ENCODE results near the gene DCAF15. TPM values are rescaled to one million over a fixed set of nuclear protein-coding genes. Genes with fewer than 3 reads are reported as not detected.

The DCAF15 gene, protein sequence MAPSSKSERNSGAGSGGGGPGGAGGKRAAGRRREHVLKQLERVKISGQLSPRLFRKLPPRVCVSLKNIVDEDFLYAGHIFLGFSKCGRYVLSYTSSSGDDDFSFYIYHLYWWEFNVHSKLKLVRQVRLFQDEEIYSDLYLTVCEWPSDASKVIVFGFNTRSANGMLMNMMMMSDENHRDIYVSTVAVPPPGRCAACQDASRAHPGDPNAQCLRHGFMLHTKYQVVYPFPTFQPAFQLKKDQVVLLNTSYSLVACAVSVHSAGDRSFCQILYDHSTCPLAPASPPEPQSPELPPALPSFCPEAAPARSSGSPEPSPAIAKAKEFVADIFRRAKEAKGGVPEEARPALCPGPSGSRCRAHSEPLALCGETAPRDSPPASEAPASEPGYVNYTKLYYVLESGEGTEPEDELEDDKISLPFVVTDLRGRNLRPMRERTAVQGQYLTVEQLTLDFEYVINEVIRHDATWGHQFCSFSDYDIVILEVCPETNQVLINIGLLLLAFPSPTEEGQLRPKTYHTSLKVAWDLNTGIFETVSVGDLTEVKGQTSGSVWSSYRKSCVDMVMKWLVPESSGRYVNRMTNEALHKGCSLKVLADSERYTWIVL
- polyA plus RNA-seq, result 10 to 100 TPM; 31.6 to 50.5 TPM

DNA sequence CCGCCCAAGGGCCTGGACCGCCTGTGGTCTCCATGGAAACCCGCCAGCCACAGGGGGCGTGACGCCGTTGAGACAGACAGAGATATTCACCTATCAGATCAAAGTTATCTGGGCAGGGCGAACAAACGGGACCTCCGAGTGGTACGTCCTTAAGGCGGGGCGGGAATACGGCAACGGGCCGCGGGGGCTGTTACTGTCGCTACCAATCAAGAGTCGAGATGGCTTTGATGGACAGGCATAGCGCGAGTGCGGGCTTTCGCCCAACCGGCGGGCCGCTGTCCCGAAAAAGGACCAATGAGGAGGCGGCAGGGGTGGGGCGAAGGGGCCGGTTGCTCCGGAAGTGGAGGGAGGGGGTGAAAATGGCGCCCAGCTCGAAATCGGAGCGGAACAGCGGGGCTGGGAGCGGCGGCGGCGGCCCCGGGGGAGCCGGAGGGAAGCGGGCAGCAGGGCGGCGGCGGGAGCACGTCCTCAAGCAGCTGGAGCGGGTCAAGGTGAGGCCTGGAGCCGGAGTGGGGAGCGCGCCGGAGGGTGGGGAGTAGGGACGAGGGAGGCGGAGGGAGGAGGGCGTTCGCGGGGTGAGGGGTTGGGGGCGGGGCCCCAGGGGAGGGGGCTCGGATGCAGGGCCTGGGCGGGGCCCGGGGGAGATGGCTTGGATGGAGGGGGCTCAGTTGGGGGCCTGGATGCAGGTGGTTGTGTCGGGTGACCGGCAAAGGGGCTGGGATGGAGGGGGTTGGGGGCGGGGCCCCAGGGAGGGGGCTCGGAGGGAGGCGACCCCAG, at the start of gene DCAF15:
Gene DCAF15 (plus strand): TSS at position 356 of the 777 bp plus-strand sequence. CDS start 4 bp downstream, at position 360.
- Histone ChIP-seq H3K4me1 (ENCODE audit: control insufficient read depth in 2 of 2, insufficient read depth in 2 of 2, low read length in 1 of 2) (peaks cover 4 to 14% of the 10 kb centered on the region in 2 donors), H3K36me3 (ENCODE audit: control insufficient read depth in 2 of 2, insufficient read depth in 2 of 2, low read length in 1 of 2) (peaks cover 0 to 16% of the 10 kb centered on the region in 2 donors), H3K9me3 (ENCODE audit: control insufficient read depth in 2 of 2, insufficient read depth in 1 of 2, low read depth in 1 of 2, low read length in 1 of 2) (no peaks in the 10 kb centered on the region), H3K4me3 (ENCODE audit: low read depth in 1 of 2, low read length in 2 of 2) (peak within 1 kb of the TSS; percentile 69 to 98), H3K27ac (ENCODE audit: low read depth in 2 of 2, low read length in 1 of 2) (peak within 1 kb of the TSS; percentile 82 to 92), H3K27me3 (ENCODE audit: control insufficient read depth in 1 of 2, insufficient read depth in 2 of 2, low read length in 2 of 2) (no peaks in the 10 kb centered on the region)
- 0 to 1% methylated on average over 52 to 63 of the region's 65 CpGs for WGBS, 2 donors

DNA sequence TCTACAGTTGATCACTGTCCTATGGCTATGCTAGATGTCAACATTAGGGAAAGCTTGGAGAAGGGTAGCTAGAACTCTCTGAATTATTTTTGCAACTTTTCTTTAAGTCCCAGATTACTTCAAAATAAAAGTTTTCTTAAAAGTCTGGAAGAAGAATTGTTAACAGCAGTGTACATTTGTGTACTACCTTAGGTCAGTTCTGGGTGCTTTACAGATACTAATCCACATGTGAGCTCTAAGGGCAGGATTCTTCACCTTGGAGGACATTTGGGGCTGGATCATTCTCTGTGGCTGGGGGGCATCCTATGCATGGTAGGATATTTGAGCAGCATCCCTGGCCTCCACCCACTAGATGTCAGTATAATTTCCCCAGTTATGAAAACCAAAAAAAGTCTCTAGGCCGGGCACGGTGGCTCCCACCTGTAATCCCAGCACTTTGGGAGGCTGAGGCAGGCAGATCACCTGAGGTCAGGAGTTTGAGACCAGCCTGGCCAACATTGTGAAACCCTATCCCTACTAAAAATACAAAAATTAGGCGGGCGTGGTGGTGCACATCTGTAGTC, 49.2 kb upstream of the DCAF15 start:
- peaks cover 0 to 5% of the 10 kb centered on the region in 2 donors for H3K4me1 ChIP-seq (ENCODE audit: control insufficient read depth in 2 of 2, insufficient read depth in 2 of 2, low read length in 1 of 2)
- H3K4me3 ChIP-seq (ENCODE audit: low read depth in 1 of 2, low read length in 2 of 2), result no peak overlapping the region
- no peaks in the 10 kb centered on the region for H3K27me3 ChIP-seq (ENCODE audit: control insufficient read depth in 1 of 2, insufficient read depth in 2 of 2, low read length in 2 of 2)
- no peaks in the 10 kb centered on the region for H3K9me3 ChIP-seq (ENCODE audit: control insufficient read depth in 2 of 2, insufficient read depth in 1 of 2, low read depth in 1 of 2, low read length in 1 of 2)
- 75 to 78% methylated on average over 4 of the region's 4 CpGs for WGBS, 2 donors
- no peak overlapping the region for H3K27ac ChIP-seq (ENCODE audit: low read depth in 2 of 2, low read length in 1 of 2)
- no peaks in the 10 kb centered on the region for H3K36me3 ChIP-seq (ENCODE audit: control insufficient read depth in 2 of 2, insufficient read depth in 2 of 2, low read length in 1 of 2)

DNA sequence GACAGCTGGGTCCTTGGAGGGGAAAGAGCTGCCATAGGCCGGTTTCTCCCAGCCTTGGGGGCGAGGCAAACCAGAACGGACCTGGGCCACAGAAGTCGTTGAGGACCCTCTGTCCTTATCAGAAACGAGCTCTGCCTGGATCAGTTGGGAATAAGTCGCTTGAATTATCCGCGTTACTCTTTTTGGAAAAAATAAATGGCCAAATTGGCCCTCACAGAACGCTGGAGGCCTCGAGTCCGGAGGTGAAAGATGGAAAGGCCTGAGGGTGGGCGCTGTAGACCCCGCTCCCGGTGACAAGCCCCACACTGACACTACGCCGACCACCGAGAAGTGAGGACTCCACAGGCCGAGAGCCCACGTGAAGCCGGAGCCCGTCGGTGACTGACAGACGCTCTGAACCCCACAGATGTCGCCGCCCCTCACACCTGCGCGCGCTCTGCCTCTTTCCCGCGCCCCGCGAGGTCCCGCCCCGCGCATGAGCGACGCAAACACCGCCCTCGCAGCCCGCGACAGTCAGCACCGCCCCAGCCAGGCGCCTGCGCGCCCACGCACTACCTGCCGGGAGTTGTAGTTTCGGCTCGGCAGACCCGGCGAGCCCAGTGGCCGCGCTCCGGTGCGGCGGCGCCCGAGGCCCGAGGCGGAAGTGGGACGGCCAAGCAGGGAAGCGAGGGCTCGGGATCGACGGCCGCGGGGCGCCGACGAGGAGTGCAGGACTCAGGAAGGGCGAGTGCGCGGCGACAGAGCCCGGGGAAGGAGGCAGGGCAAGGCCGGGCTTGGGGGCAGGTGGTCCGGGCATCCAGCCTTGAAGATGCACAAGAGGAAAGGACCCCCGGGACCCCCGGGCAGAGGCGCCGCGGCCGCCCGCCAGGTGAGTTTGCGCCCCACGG, 46.4 kb upstream of the DCAF15 start, which contains the start of the genes BRME1 and CC2D1A:
Gene BRME1 (minus strand): TSS at position 484 of the 887 bp plus-strand sequence. CDS start 1,225 bp downstream, outside the sequence.
Gene CC2D1A (plus strand): TSS at position 568 of the 887 bp plus-strand sequence. CDS start 241 bp downstream, at position 809.
- Histone ChIP-seq H3K27me3 (ENCODE audit: control insufficient read depth in 1 of 2, insufficient read depth in 2 of 2, low read length in 2 of 2) (no peaks in the 10 kb centered on the region), H3K4me3 (ENCODE audit: low read depth in 1 of 2, low read length in 2 of 2) (peak within 1 kb of the TSS; percentile 65 to 81), H3K36me3 (ENCODE audit: control insufficient read depth in 2 of 2, insufficient read depth in 2 of 2, low read length in 1 of 2) (peaks cover 0 to 4% of the 10 kb centered on the region in 2 donors), H3K27ac (ENCODE audit: low read depth in 2 of 2, low read length in 1 of 2) (peak within 1 kb of the TSS; percentile 83 to 86), H3K9me3 (ENCODE audit: control insufficient read depth in 2 of 2, insufficient read depth in 1 of 2, low read depth in 1 of 2, low read length in 1 of 2) (no peaks in the 10 kb centered on the region), H3K4me1 (ENCODE audit: control insufficient read depth in 2 of 2, insufficient read depth in 2 of 2, low read length in 1 of 2) (peaks cover 0 to 5% of the 10 kb centered on the region in 2 donors)
- WGBS, 2 donors, result 8 to 9% methylated on average over 76 to 86 of the region's 86 CpGs

DNA sequence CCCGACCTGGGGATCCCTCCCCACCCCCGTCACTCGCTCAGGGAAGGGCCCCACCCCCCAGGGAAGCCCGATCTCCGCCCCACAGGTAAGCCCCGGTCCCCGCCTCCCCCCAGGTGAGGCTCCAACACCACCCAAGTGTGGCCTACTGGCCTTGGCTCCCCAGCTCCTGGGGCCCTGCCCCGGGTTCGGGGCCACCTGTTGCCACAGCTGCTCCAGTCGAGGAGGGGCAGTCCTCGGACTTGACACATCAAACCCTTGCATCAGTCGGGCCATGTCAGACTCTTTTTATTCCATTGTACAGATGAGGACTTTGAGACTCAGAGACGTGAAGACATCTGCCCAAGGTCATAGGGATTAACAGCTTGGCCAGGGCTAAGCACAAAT, 45.8 kb upstream of the DCAF15 start:
- WGBS, 2 donors, result 2 to 4% methylated on average over 7 to 13 of the region's 13 CpGs
- Histone ChIP-seq H3K4me3 (ENCODE audit: low read depth in 1 of 2, low read length in 2 of 2) (peak overlapping the region; percentile 65 to 81), H3K9me3 (ENCODE audit: control insufficient read depth in 2 of 2, insufficient read depth in 1 of 2, low read depth in 1 of 2, low read length in 1 of 2) (no peaks in the 10 kb centered on the region), H3K27ac (ENCODE audit: low read depth in 2 of 2, low read length in 1 of 2) (peak overlapping the region; percentile 83 to 86), H3K4me1 (ENCODE audit: control insufficient read depth in 2 of 2, insufficient read depth in 2 of 2, low read length in 1 of 2) (peaks cover 0 to 5% of the 10 kb centered on the region in 2 donors), H3K27me3 (ENCODE audit: control insufficient read depth in 1 of 2, insufficient read depth in 2 of 2, low read length in 2 of 2) (no peaks in the 10 kb centered on the region), H3K36me3 (ENCODE audit: control insufficient read depth in 2 of 2, insufficient read depth in 2 of 2, low read length in 1 of 2) (peaks cover 0 to 4% of the 10 kb centered on the region in 2 donors)

DNA sequence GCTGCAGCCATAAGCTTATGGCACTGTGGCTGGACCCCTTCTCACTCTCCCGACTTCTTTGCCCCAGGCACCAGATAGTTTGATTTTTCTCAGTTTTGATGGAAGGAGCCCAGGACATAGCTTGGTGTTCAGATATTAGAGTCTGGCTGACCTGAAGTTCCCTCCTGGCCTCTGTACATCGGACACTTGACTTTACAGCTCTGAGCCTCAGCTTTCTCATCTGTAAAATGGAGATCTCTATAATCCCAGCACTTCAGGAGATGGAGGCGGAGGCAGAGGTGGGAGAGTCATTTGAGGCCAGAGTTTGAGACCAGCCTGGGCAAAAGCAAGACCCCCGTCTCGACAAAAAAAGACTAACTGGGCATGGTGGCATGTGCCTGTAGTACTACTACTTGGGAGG, 45.4 kb upstream of the DCAF15 start:
- Histone ChIP-seq H3K36me3 (ENCODE audit: control insufficient read depth in 2 of 2, insufficient read depth in 2 of 2, low read length in 1 of 2) (peaks cover 0 to 4% of the 10 kb centered on the region in 2 donors), H3K9me3 (ENCODE audit: control insufficient read depth in 2 of 2, insufficient read depth in 1 of 2, low read depth in 1 of 2, low read length in 1 of 2) (no peaks in the 10 kb centered on the region), H3K4me3 (ENCODE audit: low read depth in 1 of 2, low read length in 2 of 2) (peak overlapping the region; percentile 65 to 81), H3K4me1 (ENCODE audit: control insufficient read depth in 2 of 2, insufficient read depth in 2 of 2, low read length in 1 of 2) (peaks cover 0 to 5% of the 10 kb centered on the region in 2 donors), H3K27me3 (ENCODE audit: control insufficient read depth in 1 of 2, insufficient read depth in 2 of 2, low read length in 2 of 2) (no peaks in the 10 kb centered on the region), H3K27ac (ENCODE audit: low read depth in 2 of 2, low read length in 1 of 2) (peak overlapping the region in 1 of 2 donors; percentile 42)
- 81 to 89% methylated on average over 5 of the region's 5 CpGs for WGBS, 2 donors

DNA sequence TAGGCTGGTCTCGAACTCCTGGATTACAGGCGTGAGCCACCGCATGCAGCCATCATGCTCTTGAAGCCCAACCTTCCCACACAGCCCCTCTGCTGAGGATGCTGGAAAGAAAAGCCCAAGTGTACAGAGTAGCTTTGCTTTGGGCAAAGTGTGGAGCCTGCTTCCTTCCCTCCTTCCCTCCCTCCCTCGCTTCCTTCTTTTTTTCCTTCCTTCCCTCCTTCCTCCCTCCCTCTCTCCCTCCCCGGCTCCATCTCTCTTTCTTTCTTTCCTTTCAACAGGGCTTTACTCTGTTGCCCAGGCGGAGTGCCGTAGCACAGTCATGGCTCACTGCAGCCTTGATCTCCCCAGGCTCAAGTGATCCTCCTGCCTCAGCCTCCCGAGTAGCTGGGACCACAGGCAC, 43.6 kb upstream of the DCAF15 start:
- Histone ChIP-seq H3K9me3 (ENCODE audit: control insufficient read depth in 2 of 2, insufficient read depth in 1 of 2, low read depth in 1 of 2, low read length in 1 of 2) (no peaks in the 10 kb centered on the region), H3K27me3 (ENCODE audit: control insufficient read depth in 1 of 2, insufficient read depth in 2 of 2, low read length in 2 of 2) (no peaks in the 10 kb centered on the region), H3K36me3 (ENCODE audit: control insufficient read depth in 2 of 2, insufficient read depth in 2 of 2, low read length in 1 of 2) (peaks cover 10 to 20% of the 10 kb centered on the region in 2 donors), H3K27ac (ENCODE audit: low read depth in 2 of 2, low read length in 1 of 2) (no peak overlapping the region), H3K4me1 (ENCODE audit: control insufficient read depth in 2 of 2, insufficient read depth in 2 of 2, low read length in 1 of 2) (peaks cover 0 to 5% of the 10 kb centered on the region in 2 donors), H3K4me3 (ENCODE audit: low read depth in 1 of 2, low read length in 2 of 2) (no peak overlapping the region)
- 89 to 92% methylated on average over 8 of the region's 8 CpGs for WGBS, 2 donors

DNA sequence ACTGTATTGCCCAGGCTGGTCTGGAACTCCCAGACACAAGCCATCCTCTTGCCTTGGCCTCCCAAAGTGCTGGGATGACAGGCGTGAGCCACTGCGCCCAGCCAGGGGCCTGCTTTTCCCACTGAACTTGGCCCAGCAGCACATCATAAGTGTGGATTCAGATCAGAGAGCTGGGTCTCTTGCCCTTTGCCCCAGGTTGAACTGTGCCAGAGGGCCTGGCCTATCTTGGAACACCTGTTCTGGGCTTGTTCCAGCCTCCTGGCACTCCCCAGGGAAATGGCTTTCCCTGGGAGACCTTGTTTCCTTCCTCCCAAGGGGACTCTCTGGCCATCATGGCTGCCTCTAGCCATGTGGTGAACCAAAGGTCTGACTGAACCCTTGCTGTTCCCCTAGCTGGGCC, 42.9 kb upstream of the DCAF15 start:
- Histone ChIP-seq H3K36me3 (ENCODE audit: control insufficient read depth in 2 of 2, insufficient read depth in 2 of 2, low read length in 1 of 2) (peaks cover 10 to 20% of the 10 kb centered on the region in 2 donors), H3K27ac (ENCODE audit: low read depth in 2 of 2, low read length in 1 of 2) (no peak overlapping the region)
- WGBS, 2 donors, result 85 to 97% methylated on average over 2 of the region's 2 CpGs

DNA sequence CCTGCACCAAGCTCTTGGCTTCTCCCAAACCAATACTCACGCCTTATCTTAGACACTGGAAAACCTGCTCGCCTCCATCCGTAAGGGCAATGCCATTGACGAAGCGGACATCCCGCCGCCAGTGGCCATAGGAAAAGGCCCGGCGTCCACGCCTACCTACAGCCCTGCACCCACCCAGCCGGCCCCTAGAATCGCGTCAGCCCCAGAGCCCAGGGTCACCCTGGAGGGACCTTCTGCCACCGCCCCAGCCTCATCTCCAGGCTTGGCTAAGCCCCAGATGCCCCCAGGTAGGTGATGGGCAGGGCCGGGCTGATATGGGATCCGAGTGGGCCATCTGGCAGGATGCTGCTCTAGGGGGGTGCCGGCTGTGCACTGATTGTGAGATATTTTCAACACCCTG, 39.0 kb upstream of the DCAF15 start:
- no peaks in the 10 kb centered on the region for H3K4me1 ChIP-seq (ENCODE audit: control insufficient read depth in 2 of 2, insufficient read depth in 2 of 2, low read length in 1 of 2)
- 93 to 97% methylated on average over 17 of the region's 17 CpGs for whole genome bisulfite sequencing, 2 donors
- no peak overlapping the region for H3K27ac ChIP-seq (ENCODE audit: low read depth in 2 of 2, low read length in 1 of 2)
- no peak overlapping the region for H3K4me3 ChIP-seq (ENCODE audit: low read depth in 1 of 2, low read length in 2 of 2)
- H3K27me3 ChIP-seq (ENCODE audit: control insufficient read depth in 1 of 2, insufficient read depth in 2 of 2, low read length in 2 of 2), result no peaks in the 10 kb centered on the region
- H3K36me3 ChIP-seq (ENCODE audit: control insufficient read depth in 2 of 2, insufficient read depth in 2 of 2, low read length in 1 of 2), result peaks cover 10 to 33% of the 10 kb centered on the region in 2 donors
- no peaks in the 10 kb centered on the region for H3K9me3 ChIP-seq (ENCODE audit: control insufficient read depth in 2 of 2, insufficient read depth in 1 of 2, low read depth in 1 of 2, low read length in 1 of 2)

More for the DNA sequence above, 42.9 kb upstream of the DCAF15 start:
- Histone ChIP-seq H3K27me3 (ENCODE audit: control insufficient read depth in 1 of 2, insufficient read depth in 2 of 2, low read length in 2 of 2) (no peaks in the 10 kb centered on the region), H3K9me3 (ENCODE audit: control insufficient read depth in 2 of 2, insufficient read depth in 1 of 2, low read depth in 1 of 2, low read length in 1 of 2) (no peaks in the 10 kb centered on the region), H3K4me3 (ENCODE audit: low read depth in 1 of 2, low read length in 2 of 2) (no peak overlapping the region), H3K4me1 (ENCODE audit: control insufficient read depth in 2 of 2, insufficient read depth in 2 of 2, low read length in 1 of 2) (peaks cover 0 to 5% of the 10 kb centered on the region in 2 donors)

Measured in esophagus (tissue), 2 donors.